Measurements from ENCODE around the gene NCBP3. TPM values are rescaled to one million over a fixed set of nuclear protein-coding genes. Genes with fewer than 3 reads are reported as not detected.

Gene NCBP3
- total RNA-seq, 1 experiment from 2014 or later = 28.1 TPM

- Histone ChIP-seq H3K36me3 (ENCODE audit: control insufficient read depth, insufficient read depth, low read length) (no peaks in the 10 kb centered on the region), H3K4me1 (ENCODE audit: control insufficient read depth, insufficient read depth, low read length) (no peaks in the 10 kb centered on the region), H3K27ac (ENCODE audit: low read length) (no peak overlapping the region), H3K27me3 (ENCODE audit: control insufficient read depth, insufficient read depth, low read length) (no peaks in the 10 kb centered on the region), H3K4me3 (ENCODE audit: low read depth in 2 of 2, low read length in 2 of 2) (no peak overlapping the region), H3K9me3 (ENCODE audit: control insufficient read depth, insufficient read depth, low read depth, low read length) (no peaks in the 10 kb centered on the region)
- DNase-seq (ENCODE audit: low read depth, low spot score) (no peak), ATAC-seq (no peak)
- in situ Hi-C loops (cut with HindIII; ENCODE audit: low pct_unique_long_range_greater_than_20kb, low sequenced_read_pairs) = no loop called here
- no TSS peak for BruUV-seq (replicated peaks)
- ChIA-PET POLR2A (no interaction called here), CTCF (no interaction called here)
- intact Hi-C loops (cut with micrococcal nuclease; ENCODE audit: unreplicated experiment) = no loop called here
- TF ChIP-seq REST (IDR thresholded peaks at IDR 0.05; ENCODE audit: insufficient read depth in 1 of 2, low read depth in 2 of 2, low read length in 1 of 2) (no peak), CTCF (IDR thresholded peaks at IDR 0.05) (no peak), POLR2AphosphoS5 (IDR thresholded peaks at IDR 0.05; ENCODE audit: low read depth, low read length) (no peak), SIN3A (IDR thresholded peaks at IDR 0.05; ENCODE audit: borderline replicate concordance, insufficient read depth, low read depth, low read length) (no peak), TCF7L2 (IDR thresholded peaks at IDR 0.05; ENCODE audit: low read depth, low read length) (no peak)
Measured at GRCh38 chr17:3867606-3868005, 21.6 kb upstream of the NCBP3 start.

GRCh38 chr17:3867106-3867505, 21.1 kb upstream of the NCBP3 start:
- Histone ChIP-seq H3K27ac (ENCODE audit: low read length) (no peak overlapping the region), H3K4me1 (ENCODE audit: control insufficient read depth, insufficient read depth, low read length) (no peaks in the 10 kb centered on the region), H3K27me3 (ENCODE audit: control insufficient read depth, insufficient read depth, low read length) (no peaks in the 10 kb centered on the region), H3K9me3 (ENCODE audit: control insufficient read depth, insufficient read depth, low read depth, low read length) (no peaks in the 10 kb centered on the region), H3K4me3 (ENCODE audit: low read depth in 2 of 2, low read length in 2 of 2) (no peak overlapping the region), H3K36me3 (ENCODE audit: control insufficient read depth, insufficient read depth, low read length) (no peaks in the 10 kb centered on the region)
- BruUV-seq (replicated peaks) = no TSS peak
- in situ Hi-C loops (cut with HindIII; ENCODE audit: low pct_unique_long_range_greater_than_20kb, low sequenced_read_pairs) (no loop called here), intact Hi-C loops (cut with micrococcal nuclease; ENCODE audit: unreplicated experiment) (no loop called here)
- CTCF ChIA-PET = no interaction called here
- POLR2A ChIA-PET = interaction anchor here (0.7 kb wide), 1 partner anchor 35 kb away, joined by 3 read pairs; no protein-coding TSS in a partner anchor
- DNase-seq (ENCODE audit: low read depth, low spot score) (no peak), ATAC-seq (no peak)
- TF ChIP-seq CTCF (IDR thresholded peaks at IDR 0.05) (no peak), REST (IDR thresholded peaks at IDR 0.05; ENCODE audit: insufficient read depth in 1 of 2, low read depth in 2 of 2, low read length in 1 of 2) (no peak), TCF7L2 (IDR thresholded peaks at IDR 0.05; ENCODE audit: low read depth, low read length) (no peak), POLR2AphosphoS5 (IDR thresholded peaks at IDR 0.05; ENCODE audit: low read depth, low read length) (no peak)

All from Panc1 (cell line).